Left ventricle myocardium inferior (tissue), 1 donor: ENCODE measurements around the gene KRT24. TPM values are rescaled to one million over a fixed set of nuclear protein-coding genes. Genes with fewer than 3 reads are reported as not detected.

Source experiments
- DNase-seq: peaks from one replicate; pipeline ENCODE4 v3.0.0-alpha.2; 2020
- H3K27ac ChIP-seq: fragments of 200-600 bp; replicated peaks from 2 replicates; pipeline ENCODE4 v1.8.0; 2021
- H3K27me3 ChIP-seq: fragments of 200-600 bp; 2 replicates; pipeline ENCODE4 v1.8.0; 2021; ENCODE audit warnings: low read depth
- H3K36me3 ChIP-seq: fragments of 200-600 bp; 2 replicates; pipeline ENCODE4 v1.8.0; 2021
- H3K4me1 ChIP-seq: fragments of 200-600 bp; 2 replicates; pipeline ENCODE4 v1.8.0; 2021
- H3K4me3 ChIP-seq: fragments of 200-600 bp; 2 replicates; pipeline ENCODE4 v1.8.0; 2021; ENCODE audit warnings: mild to moderate bottlenecking, moderate library complexity
- H3K9me3 ChIP-seq: fragments of 200-600 bp; replicated peaks from 2 replicates; pipeline ENCODE4 v1.8.0; 2021
- CTCF ChIP-seq: fragments of 200-600 bp; IDR thresholded peaks from 2 replicates; pipeline ENCODE4 v1.8.0; 2021; ENCODE audit warnings: antibody characterized with exemption, mild to moderate bottlenecking, borderline replicate concordance
- intact Hi-C: fragments of 100-400 bp; cut with micrococcal nuclease; formaldehyde crosslinking; loops from one replicate; pipeline ENCODE4 v1.11.0; 2022
- total RNA-seq: library from RNA; stranded (reverse); fragmentation: NEBNext Ultra II Directional; extraction: Animal tissue kit (Norgen Biotek cat#: 25700); gene quantifications from one replicate; pipeline ENCODE4 v1.2.1, GENCODE V29; 2021
- donor health status: DM: no; HTN: yes; CAD: no; lungs with severe emphysema.

KRT24 gene
- total RNA-seq, 1 donor from 2014 or later, result not detected

DNA sequence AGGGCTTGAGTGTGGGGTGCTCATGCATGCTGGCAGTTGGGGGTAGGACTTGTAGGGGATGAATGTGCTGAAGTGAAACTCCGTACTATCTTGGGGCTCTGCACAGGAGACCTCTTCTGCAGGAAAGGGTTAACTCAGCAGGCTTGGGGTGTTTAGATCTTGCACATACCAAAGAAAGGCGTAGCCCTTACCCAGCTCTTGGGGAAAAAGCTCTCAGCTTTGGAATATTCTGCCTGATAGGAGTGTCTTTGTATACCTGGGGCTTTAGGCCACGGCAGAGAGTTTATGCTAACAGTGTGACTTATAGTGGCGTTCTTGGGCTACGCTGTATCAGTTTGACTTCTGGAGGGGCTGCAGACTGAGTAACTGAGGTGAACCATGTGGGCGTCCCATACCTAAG is 30.5 kb upstream of the KRT24 start:
- H3K36me3 ChIP-seq, result no peaks in the 10 kb centered on the region
- H3K9me3 ChIP-seq, result no peaks in the 10 kb centered on the region
- intact Hi-C loops, result no loop called here
- no peaks in the 10 kb centered on the region for H3K4me1 ChIP-seq
- no peak overlapping the region for H3K27ac ChIP-seq
- H3K27me3 ChIP-seq, result peaks cover 42% of the 10 kb centered on the region
- DNase-seq, result no peak
- H3K4me3 ChIP-seq, result no peak overlapping the region
- TF ChIP-seq CTCF, result no peak

GRCh38 chr17:40730970-40731369 is 27.4 kb upstream of the KRT24 start:
- no peaks in the 10 kb centered on the region for H3K4me1 ChIP-seq
- no peak for DNase-seq
- intact Hi-C loops, result no loop called here
- peaks cover 49% of the 10 kb centered on the region for H3K27me3 ChIP-seq
- no peak overlapping the region for H3K27ac ChIP-seq
- no peaks in the 10 kb centered on the region for H3K36me3 ChIP-seq
- TF ChIP-seq CTCF, result no peak
- no peaks in the 10 kb centered on the region for H3K9me3 ChIP-seq
- H3K4me3 ChIP-seq, result no peak overlapping the region

DNA sequence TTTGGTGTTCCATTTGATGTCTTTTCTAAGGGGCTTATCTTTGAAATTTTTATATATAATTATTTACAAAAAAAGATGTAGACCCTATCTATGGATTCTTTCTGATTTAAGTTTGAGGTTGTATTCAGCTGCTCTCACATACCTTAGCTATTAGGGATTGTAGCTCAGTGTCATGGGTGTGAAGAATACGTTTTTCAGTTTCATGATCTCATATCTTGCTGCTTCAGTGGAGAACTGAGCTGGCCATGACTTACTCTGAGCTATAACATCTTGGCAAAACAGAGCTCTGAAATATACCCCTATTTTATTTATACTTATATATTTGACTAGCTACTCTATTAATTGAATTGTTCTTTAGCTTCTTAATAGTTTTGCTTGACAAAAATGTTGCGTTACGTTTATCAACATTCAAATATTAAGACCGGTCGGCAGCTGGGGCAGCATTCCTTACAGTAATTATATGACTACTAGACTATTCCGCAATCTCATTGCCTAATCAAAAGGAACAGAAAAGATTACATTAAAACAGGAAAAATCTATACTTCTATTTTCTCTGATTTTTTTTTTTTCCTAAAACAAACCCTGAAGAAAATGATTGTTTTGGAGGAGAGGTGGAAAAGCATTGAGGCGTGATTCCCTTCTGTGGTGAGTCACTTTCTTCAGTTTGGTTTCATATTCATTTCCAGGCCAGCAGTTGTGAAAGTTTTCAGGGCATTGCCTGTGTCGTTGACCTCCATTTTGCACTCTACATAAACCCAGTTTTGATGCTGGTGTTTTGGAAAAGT is 24.1 kb upstream of the KRT24 start:
- no peaks in the 10 kb centered on the region for H3K9me3 ChIP-seq
- intact Hi-C loops, result no loop called here
- no peaks in the 10 kb centered on the region for H3K36me3 ChIP-seq
- DNase-seq, result no peak
- TF ChIP-seq CTCF, result no peak
- peaks cover 56% of the 10 kb centered on the region for H3K27me3 ChIP-seq
- no peak overlapping the region for H3K27ac ChIP-seq
- no peak overlapping the region for H3K4me3 ChIP-seq
- H3K4me1 ChIP-seq, result no peaks in the 10 kb centered on the region

DNA sequence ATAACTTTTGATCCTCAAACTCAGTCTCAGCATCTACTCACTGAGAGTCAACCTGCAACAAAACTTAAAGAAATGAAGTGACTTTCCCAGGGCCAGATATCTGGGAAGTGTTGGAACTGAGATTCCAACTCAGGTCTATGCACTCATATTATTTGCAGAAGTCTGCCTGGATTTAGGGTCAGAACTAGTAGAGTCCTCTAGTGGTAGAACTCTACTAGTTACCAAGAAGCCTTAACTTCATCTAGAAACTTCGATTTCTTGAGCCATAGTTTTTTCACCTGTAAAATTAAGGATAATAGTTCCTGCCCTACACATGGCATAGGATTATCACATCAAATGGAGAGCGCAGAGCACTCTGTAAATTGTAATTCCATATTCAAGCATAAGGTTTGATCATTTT is 23.4 kb upstream of the KRT24 start:
- no peaks in the 10 kb centered on the region for H3K36me3 ChIP-seq
- intact Hi-C loops, result no loop called here
- H3K27ac ChIP-seq, result no peak overlapping the region
- H3K4me1 ChIP-seq, result no peaks in the 10 kb centered on the region
- no peaks in the 10 kb centered on the region for H3K9me3 ChIP-seq
- no peak for DNase-seq
- peaks cover 54% of the 10 kb centered on the region for H3K27me3 ChIP-seq
- no peak overlapping the region for H3K4me3 ChIP-seq
- TF ChIP-seq CTCF, result peak; percentile 36

GRCh38 chr17:40724656-40725055 is 21.1 kb upstream of the KRT24 start:
- H3K9me3 ChIP-seq, result no peaks in the 10 kb centered on the region
- peaks cover 38% of the 10 kb centered on the region for H3K27me3 ChIP-seq
- intact Hi-C loops, result no loop called here
- no peaks in the 10 kb centered on the region for H3K4me1 ChIP-seq
- H3K36me3 ChIP-seq, result no peaks in the 10 kb centered on the region
- H3K27ac ChIP-seq, result no peak overlapping the region
- no peak overlapping the region for H3K4me3 ChIP-seq
- no peak for TF ChIP-seq CTCF
- no peak for DNase-seq
